WTC11 (cell line): Measurements from ENCODE around the gene MAEA. TPM values are rescaled to one million over a fixed set of nuclear protein-coding genes. Genes with fewer than 3 reads are reported as not detected.

ENCODE experiments used
- FOXP1 ChIP-seq: sonication (generic); formaldehyde crosslinking; IDR thresholded peaks from 2 replicates; pipeline ENCODE4 v1.8.0; 2022; ENCODE audit warnings: missing genetic modification reagents, mild to moderate bottlenecking, moderate library complexity, borderline replicate concordance
- HMGA2 ChIP-seq: fragments of 250-450 bp; sonication (Bioruptor Pico); IDR thresholded peaks from 2 replicates; pipeline ENCODE4 v1.4.0; 2021; ENCODE audit warnings: mild to moderate bottlenecking, moderate library complexity
- JUN ChIP-seq: sonication (generic); formaldehyde crosslinking; IDR thresholded peaks from 2 replicates; pipeline ENCODE4 v1.8.0; 2023; ENCODE audit warnings: mild to moderate bottlenecking, missing genetic modification reagents
- NR3C1 ChIP-seq: sonication (generic); formaldehyde crosslinking; conservative IDR thresholded peaks from 2 replicates; pipeline ENCODE4 v1.8.1; 2023; ENCODE audit warnings: low read depth, mild to moderate bottlenecking, missing genetic modification reagents
- ZNF263 ChIP-seq: sonication (generic); formaldehyde crosslinking; IDR thresholded peaks from 2 replicates; pipeline ENCODE4 v1.8.1; 2022; ENCODE audit warnings: low read depth, mild to moderate bottlenecking, moderate library complexity, missing genetic modification reagents
- ZNF317 ChIP-seq: sonication (generic); formaldehyde crosslinking; IDR thresholded peaks from 2 replicates; pipeline ENCODE4 v1.8.1; 2023; ENCODE audit warnings: low read depth, mild to moderate bottlenecking, moderate library complexity, missing genetic modification reagents, borderline replicate concordance
- ZNF671 ChIP-seq: fragments of 250-450 bp; sonication (Bioruptor Pico); IDR thresholded peaks from 2 replicates; pipeline ENCODE4 v1.8.0; 2021; ENCODE audit warnings: mild to moderate bottlenecking
- total RNA-seq: library from RNA; stranded (reverse); gene quantifications from 3 replicates; pipeline ENCODE4 v1.2.3, GENCODE V29; 2021
- TF ChIP-seq, protein P1 (sequence below): sonication (generic); formaldehyde crosslinking; IDR thresholded peaks from 2 replicates; pipeline ENCODE4 v1.8.0; 2023; ENCODE audit warnings: missing genetic modification reagents, mild to moderate bottlenecking, borderline replicate concordance
- TF ChIP-seq, protein P2 (sequence below): fragments of 250-450 bp; sonication (Bioruptor Pico); IDR thresholded peaks from 2 replicates; pipeline ENCODE4 v1.9.0; 2021; ENCODE audit warnings: mild to moderate bottlenecking
- TF ChIP-seq, protein P3 (sequence below): fragments of 250-450 bp; sonication (Bioruptor Pico); IDR thresholded peaks from 2 replicates; pipeline ENCODE4 v1.9.0; 2021; ENCODE audit warnings: mild to moderate bottlenecking, borderline replicate concordance
- TF ChIP-seq, protein P4 (sequence below): sonication (generic); formaldehyde crosslinking; IDR thresholded peaks from 2 replicates; pipeline ENCODE4 v1.8.1; 2022; ENCODE audit warnings: missing genetic modification reagents, borderline replicate concordance
- TF ChIP-seq, protein P5 (sequence below): sonication (generic); formaldehyde crosslinking; IDR thresholded peaks from 2 replicates; pipeline ENCODE4 v1.8.1; 2022; ENCODE audit warnings: mild to moderate bottlenecking, moderate library complexity, missing genetic modification reagents
- TF ChIP-seq, protein P6 (sequence below): fragments of 250-450 bp; sonication (Bioruptor Pico); IDR thresholded peaks from 2 replicates; pipeline ENCODE4 v1.9.0; 2021; ENCODE audit warnings: mild to moderate bottlenecking
- TF ChIP-seq, protein P7 (sequence below): sonication (generic); formaldehyde crosslinking; IDR thresholded peaks from 2 replicates; pipeline ENCODE4 v1.8.1; 2023; ENCODE audit warnings: mild to moderate bottlenecking, moderate library complexity, missing genetic modification reagents
- TF ChIP-seq, protein P8 (sequence below): sonication (generic); formaldehyde crosslinking; conservative IDR thresholded peaks from 2 replicates; pipeline ENCODE4 v1.8.1; 2023; ENCODE audit warnings: mild to moderate bottlenecking, low read depth, missing genetic modification reagents, moderate library complexity
- TF ChIP-seq, protein P9 (sequence below): sonication (generic); formaldehyde crosslinking; IDR thresholded peaks from 2 replicates; pipeline ENCODE4 v1.8.0; 2022; ENCODE audit warnings: mild to moderate bottlenecking, missing genetic modification reagents

The MAEA gene
- total RNA-seq, 1 experiment from 2014 or later: 86.9 TPM

DNA sequence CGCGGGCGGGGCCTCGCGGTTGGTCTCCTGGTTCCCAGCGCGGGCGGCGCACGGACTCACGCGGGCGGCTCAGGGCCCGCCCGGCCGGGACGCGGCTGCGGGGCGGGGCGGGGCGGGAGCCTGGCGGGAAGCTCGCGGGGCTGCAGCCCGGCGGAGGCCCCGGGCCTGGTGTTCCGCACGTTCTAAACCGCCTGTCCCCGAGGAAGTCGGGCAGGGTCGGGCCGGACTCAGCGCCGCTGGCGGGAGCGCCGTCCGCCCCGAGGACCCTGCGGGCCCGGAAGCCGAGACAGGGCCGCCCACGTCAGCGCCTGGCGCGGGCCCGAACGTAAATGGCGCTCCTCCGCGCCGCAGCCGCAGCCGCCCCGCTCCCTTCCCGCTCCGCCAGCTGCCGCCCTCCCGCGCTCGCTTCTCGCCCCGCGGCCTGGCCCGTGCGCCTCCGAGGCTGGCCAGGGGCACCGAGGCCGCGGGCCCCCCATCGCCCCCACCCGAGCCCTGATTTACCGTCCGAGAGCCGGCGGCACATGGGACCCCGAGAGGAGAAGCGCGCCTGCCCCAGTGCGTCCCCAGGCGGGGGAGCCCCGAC is 40.5 kb upstream of the MAEA start (continued):
- TF ChIP-seq, protein P1, sequence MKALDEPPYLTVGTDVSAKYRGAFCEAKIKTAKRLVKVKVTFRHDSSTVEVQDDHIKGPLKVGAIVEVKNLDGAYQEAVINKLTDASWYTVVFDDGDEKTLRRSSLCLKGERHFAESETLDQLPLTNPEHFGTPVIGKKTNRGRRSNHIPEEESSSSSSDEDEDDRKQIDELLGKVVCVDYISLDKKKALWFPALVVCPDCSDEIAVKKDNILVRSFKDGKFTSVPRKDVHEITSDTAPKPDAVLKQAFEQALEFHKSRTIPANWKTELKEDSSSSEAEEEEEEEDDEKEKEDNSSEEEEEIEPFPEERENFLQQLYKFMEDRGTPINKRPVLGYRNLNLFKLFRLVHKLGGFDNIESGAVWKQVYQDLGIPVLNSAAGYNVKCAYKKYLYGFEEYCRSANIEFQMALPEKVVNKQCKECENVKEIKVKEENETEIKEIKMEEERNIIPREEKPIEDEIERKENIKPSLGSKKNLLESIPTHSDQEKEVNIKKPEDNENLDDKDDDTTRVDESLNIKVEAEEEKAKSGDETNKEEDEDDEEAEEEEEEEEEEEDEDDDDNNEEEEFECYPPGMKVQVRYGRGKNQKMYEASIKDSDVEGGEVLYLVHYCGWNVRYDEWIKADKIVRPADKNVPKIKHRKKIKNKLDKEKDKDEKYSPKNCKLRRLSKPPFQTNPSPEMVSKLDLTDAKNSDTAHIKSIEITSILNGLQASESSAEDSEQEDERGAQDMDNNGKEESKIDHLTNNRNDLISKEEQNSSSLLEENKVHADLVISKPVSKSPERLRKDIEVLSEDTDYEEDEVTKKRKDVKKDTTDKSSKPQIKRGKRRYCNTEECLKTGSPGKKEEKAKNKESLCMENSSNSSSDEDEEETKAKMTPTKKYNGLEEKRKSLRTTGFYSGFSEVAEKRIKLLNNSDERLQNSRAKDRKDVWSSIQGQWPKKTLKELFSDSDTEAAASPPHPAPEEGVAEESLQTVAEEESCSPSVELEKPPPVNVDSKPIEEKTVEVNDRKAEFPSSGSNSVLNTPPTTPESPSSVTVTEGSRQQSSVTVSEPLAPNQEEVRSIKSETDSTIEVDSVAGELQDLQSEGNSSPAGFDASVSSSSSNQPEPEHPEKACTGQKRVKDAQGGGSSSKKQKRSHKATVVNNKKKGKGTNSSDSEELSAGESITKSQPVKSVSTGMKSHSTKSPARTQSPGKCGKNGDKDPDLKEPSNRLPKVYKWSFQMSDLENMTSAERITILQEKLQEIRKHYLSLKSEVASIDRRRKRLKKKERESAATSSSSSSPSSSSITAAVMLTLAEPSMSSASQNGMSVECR (CRISPR knock-in tag): peak; percentile 45; the same call in 1 of the 2 replicates
- peak; percentile 62; the same call in 1 of the 2 replicates for TF ChIP-seq JUN (CRISPR knock-in tag)
- TF ChIP-seq, protein P2, sequence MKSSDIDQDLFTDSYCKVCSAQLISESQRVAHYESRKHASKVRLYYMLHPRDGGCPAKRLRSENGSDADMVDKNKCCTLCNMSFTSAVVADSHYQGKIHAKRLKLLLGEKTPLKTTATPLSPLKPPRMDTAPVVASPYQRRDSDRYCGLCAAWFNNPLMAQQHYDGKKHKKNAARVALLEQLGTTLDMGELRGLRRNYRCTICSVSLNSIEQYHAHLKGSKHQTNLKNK (CRISPR knock-in tag): no peak
- TF ChIP-seq, protein P3, sequence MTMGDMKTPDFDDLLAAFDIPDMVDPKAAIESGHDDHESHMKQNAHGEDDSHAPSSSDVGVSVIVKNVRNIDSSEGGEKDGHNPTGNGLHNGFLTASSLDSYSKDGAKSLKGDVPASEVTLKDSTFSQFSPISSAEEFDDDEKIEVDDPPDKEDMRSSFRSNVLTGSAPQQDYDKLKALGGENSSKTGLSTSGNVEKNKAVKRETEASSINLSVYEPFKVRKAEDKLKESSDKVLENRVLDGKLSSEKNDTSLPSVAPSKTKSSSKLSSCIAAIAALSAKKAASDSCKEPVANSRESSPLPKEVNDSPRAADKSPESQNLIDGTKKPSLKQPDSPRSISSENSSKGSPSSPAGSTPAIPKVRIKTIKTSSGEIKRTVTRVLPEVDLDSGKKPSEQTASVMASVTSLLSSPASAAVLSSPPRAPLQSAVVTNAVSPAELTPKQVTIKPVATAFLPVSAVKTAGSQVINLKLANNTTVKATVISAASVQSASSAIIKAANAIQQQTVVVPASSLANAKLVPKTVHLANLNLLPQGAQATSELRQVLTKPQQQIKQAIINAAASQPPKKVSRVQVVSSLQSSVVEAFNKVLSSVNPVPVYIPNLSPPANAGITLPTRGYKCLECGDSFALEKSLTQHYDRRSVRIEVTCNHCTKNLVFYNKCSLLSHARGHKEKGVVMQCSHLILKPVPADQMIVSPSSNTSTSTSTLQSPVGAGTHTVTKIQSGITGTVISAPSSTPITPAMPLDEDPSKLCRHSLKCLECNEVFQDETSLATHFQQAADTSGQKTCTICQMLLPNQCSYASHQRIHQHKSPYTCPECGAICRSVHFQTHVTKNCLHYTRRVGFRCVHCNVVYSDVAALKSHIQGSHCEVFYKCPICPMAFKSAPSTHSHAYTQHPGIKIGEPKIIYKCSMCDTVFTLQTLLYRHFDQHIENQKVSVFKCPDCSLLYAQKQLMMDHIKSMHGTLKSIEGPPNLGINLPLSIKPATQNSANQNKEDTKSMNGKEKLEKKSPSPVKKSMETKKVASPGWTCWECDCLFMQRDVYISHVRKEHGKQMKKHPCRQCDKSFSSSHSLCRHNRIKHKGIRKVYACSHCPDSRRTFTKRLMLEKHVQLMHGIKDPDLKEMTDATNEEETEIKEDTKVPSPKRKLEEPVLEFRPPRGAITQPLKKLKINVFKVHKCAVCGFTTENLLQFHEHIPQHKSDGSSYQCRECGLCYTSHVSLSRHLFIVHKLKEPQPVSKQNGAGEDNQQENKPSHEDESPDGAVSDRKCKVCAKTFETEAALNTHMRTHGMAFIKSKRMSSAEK: no peak
- TF ChIP-seq HMGA2 (CRISPR knock-in tag): no peak
- TF ChIP-seq, protein P4, sequence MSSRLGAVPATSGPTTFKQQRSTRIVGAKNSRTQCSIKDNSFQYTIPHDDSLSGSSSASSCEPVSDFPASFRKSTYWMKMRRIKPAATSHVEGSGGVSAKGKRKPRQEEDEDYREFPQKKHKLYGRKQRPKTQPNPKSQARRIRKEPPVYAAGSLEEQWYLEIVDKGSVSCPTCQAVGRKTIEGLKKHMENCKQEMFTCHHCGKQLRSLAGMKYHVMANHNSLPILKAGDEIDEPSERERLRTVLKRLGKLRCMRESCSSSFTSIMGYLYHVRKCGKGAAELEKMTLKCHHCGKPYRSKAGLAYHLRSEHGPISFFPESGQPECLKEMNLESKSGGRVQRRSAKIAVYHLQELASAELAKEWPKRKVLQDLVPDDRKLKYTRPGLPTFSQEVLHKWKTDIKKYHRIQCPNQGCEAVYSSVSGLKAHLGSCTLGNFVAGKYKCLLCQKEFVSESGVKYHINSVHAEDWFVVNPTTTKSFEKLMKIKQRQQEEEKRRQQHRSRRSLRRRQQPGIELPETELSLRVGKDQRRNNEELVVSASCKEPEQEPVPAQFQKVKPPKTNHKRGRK (CRISPR knock-in tag): no peak
- TF ChIP-seq, protein P5, sequence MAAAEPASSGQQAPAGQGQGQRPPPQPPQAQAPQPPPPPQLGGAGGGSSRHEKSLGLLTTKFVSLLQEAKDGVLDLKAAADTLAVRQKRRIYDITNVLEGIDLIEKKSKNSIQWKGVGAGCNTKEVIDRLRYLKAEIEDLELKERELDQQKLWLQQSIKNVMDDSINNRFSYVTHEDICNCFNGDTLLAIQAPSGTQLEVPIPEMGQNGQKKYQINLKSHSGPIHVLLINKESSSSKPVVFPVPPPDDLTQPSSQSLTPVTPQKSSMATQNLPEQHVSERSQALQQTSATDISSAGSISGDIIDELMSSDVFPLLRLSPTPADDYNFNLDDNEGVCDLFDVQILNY: no peak
- peak; percentile 92 for TF ChIP-seq FOXP1 (CRISPR knock-in tag)
- TF ChIP-seq, protein P6, sequence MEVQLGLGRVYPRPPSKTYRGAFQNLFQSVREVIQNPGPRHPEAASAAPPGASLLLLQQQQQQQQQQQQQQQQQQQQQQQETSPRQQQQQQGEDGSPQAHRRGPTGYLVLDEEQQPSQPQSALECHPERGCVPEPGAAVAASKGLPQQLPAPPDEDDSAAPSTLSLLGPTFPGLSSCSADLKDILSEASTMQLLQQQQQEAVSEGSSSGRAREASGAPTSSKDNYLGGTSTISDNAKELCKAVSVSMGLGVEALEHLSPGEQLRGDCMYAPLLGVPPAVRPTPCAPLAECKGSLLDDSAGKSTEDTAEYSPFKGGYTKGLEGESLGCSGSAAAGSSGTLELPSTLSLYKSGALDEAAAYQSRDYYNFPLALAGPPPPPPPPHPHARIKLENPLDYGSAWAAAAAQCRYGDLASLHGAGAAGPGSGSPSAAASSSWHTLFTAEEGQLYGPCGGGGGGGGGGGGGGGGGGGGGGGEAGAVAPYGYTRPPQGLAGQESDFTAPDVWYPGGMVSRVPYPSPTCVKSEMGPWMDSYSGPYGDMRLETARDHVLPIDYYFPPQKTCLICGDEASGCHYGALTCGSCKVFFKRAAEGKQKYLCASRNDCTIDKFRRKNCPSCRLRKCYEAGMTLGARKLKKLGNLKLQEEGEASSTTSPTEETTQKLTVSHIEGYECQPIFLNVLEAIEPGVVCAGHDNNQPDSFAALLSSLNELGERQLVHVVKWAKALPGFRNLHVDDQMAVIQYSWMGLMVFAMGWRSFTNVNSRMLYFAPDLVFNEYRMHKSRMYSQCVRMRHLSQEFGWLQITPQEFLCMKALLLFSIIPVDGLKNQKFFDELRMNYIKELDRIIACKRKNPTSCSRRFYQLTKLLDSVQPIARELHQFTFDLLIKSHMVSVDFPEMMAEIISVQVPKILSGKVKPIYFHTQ (CRISPR knock-in tag): no peak
- 0 out of 2 replicates have a peak, but pooled peaks have one; percentile 38 for TF ChIP-seq ZNF317 (CRISPR knock-in tag)
- TF ChIP-seq, protein P7, sequence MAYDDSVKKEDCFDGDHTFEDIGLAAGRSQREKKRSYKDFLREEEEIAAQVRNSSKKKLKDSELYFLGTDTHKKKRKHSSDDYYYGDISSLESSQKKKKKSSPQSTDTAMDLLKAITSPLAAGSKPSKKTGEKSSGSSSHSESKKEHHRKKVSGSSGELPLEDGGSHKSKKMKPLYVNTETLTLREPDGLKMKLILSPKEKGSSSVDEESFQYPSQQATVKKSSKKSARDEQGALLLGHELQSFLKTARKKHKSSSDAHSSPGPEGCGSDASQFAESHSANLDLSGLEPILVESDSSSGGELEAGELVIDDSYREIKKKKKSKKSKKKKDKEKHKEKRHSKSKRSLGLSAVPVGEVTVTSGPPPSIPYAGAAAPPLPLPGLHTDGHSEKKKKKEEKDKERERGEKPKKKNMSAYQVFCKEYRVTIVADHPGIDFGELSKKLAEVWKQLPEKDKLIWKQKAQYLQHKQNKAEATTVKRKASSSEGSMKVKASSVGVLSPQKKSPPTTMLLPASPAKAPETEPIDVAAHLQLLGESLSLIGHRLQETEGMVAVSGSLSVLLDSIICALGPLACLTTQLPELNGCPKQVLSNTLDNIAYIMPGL (CRISPR knock-in tag): no peak; the same call in 1 of the 2 replicates
- TF ChIP-seq NR3C1 (CRISPR knock-in tag): no peak
- TF ChIP-seq, protein P8, sequence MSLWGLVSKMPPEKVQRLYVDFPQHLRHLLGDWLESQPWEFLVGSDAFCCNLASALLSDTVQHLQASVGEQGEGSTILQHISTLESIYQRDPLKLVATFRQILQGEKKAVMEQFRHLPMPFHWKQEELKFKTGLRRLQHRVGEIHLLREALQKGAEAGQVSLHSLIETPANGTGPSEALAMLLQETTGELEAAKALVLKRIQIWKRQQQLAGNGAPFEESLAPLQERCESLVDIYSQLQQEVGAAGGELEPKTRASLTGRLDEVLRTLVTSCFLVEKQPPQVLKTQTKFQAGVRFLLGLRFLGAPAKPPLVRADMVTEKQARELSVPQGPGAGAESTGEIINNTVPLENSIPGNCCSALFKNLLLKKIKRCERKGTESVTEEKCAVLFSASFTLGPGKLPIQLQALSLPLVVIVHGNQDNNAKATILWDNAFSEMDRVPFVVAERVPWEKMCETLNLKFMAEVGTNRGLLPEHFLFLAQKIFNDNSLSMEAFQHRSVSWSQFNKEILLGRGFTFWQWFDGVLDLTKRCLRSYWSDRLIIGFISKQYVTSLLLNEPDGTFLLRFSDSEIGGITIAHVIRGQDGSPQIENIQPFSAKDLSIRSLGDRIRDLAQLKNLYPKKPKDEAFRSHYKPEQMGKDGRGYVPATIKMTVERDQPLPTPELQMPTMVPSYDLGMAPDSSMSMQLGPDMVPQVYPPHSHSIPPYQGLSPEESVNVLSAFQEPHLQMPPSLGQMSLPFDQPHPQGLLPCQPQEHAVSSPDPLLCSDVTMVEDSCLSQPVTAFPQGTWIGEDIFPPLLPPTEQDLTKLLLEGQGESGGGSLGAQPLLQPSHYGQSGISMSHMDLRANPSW: no peak
- TF ChIP-seq ZNF263 (CRISPR knock-in tag): peak; percentile 34; the same call in 1 of the 2 replicates
- TF ChIP-seq, protein P9, sequence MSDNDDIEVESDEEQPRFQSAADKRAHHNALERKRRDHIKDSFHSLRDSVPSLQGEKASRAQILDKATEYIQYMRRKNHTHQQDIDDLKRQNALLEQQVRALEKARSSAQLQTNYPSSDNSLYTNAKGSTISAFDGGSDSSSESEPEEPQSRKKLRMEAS (CRISPR knock-in tag): peak; percentile 7; the same call in 1 of the 2 replicates
- no peak for TF ChIP-seq ZNF671
